HG03378 (cell line): ENCODE data around the gene RPTN.

Source experiments
- ATAC-seq: cut with Tn5 transposase; IDR thresholded peaks from one replicate; pipeline ENCODE4 v1.9.1; 2021; ENCODE audit warnings: mild to moderate bottlenecking, moderate library complexity; ENCODE audit not compliant: unreplicated experiment

The RPTN gene, protein sequence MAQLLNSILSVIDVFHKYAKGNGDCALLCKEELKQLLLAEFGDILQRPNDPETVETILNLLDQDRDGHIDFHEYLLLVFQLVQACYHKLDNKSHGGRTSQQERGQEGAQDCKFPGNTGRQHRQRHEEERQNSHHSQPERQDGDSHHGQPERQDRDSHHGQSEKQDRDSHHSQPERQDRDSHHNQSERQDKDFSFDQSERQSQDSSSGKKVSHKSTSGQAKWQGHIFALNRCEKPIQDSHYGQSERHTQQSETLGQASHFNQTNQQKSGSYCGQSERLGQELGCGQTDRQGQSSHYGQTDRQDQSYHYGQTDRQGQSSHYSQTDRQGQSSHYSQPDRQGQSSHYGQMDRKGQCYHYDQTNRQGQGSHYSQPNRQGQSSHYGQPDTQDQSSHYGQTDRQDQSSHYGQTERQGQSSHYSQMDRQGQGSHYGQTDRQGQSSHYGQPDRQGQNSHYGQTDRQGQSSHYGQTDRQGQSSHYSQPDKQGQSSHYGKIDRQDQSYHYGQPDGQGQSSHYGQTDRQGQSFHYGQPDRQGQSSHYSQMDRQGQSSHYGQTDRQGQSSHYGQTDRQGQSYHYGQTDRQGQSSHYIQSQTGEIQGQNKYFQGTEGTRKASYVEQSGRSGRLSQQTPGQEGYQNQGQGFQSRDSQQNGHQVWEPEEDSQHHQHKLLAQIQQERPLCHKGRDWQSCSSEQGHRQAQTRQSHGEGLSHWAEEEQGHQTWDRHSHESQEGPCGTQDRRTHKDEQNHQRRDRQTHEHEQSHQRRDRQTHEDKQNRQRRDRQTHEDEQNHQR

DNA sequence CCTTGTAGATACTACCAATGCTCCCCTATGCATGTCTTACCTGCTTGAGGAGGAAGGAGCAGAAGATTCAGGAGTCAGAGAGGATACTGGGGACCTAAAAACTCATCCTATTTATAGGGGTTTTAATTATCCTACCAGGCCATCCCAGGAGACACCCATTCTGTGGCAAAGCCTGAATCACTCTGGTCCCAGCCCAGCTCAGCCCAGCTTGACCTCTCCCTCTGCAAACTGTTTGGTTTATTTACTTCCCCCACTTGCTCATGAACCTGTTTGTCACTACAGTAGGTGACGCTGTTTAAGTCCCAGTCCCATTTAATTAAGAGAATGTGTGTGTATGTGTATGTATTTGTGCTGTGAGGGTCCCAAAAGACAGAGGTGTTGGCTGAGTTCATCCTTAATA lies at the start of gene RPTN:
TSS of gene RPTN (minus strand) at position 85 of the 400 bp plus-strand sequence. CDS start 1,339 bp downstream, outside the sequence.
- ATAC-seq, result no peak

DNA sequence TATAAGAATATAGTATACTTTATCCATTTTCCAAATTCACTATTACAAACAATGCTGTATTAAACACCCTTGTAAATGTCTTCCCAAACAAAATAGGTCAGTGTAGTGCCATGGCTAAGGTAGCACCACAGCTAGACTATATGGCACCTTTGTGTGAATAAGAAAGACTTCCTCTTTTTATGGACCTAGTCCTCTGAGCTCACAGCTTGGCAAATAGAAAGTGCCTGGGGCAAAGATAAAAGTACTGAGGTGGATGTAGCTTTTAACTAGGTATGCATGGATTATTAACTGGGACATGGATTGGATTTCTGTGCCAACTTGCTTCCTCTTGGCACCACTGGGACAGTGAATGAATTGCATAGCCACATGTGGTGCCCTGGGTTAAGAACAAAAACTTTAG lies 40.0 kb upstream of the RPTN start:
- ATAC-seq, result no peak

DNA sequence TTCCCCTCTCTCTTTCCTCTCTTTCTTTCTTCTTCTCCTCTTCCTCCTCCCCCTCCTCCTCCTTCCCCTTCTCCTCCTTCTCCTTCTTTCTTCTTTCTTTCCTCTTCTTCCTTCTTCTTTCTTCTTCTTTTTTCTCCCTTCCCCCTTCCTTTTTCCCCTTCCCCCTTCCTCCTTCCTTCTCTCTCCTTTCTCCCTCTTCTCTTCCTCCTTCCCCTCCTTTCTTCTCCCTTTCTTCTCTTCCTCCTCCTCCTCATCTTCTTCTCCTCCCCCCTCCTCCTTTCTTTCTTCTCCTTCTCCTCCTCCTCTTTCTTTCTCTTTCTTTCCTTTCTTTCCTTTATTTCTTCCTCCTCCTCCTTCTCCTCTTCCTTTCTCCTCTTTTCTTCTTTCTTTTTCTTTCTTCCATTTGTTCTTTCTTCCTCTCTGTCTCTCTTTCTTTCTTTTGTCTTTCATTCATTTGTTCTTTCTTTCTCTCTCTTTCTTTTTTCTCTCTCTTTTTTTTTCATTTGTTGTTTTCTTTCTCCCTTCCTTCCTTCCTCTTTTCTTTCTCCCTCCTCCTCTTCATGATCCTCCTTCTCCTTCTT lies 38.4 kb upstream of the RPTN start:
- ATAC-seq, result no peak

DNA sequence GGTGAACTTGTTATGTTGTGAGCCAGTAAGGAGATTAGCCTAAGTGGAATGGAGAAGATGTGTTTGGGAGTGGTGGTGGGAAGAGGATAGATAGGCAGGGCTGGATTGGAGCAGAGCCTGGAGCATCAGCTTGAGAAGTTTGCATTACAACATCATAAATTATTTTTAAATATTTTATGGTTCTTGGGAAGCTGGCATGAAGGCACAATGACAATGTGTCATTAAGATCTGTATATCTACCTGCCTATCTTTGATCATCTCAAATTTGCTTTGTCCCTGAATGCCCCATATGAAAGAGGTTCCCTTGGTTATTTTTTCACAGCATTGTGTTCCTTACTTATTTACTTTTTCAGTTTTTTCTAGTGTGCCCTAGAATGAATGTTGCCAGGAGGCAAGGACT lies 32.7 kb upstream of the RPTN start:
- ATAC-seq, result no peak

DNA sequence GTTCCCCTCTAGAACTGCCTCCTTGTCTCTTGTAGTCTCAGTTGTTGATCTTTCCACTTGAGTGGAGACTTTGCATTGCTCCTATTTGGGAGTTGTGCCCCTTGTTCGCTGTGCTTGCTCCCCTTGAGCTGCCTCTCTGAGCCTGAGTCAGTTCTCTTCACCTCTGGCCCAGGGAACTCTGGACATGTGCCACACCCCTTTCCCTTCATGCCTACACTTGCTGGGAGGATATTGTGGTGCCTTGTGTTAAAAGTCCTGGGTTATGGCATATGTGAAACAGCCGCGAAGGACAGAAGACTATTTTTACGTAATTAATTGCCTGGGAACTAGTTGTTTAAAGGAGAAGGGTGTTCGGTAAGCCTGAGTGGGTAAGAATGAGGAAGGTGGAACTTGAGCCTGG lies 32.2 kb upstream of the RPTN start:
- ATAC-seq, result no peak

DNA sequence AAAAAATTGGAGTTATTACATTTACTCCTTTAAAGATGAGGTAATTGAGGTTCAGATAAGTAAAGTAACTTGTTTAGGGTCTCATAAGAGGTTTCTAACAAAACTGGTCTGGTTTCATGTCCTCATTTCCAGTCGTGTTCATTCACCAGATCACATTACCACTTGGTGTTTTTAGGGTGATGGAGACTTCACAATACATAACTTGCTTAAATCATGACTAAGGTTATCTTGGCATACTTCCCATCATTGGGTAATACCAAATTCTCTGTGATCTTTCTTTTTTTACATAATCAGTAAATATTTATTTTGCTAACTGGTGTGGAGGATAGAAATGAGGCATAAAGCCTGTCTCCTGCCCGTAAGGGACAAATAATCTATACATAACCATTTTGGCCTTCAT lies 31.6 kb upstream of the RPTN start:
- no peak for ATAC-seq

DNA sequence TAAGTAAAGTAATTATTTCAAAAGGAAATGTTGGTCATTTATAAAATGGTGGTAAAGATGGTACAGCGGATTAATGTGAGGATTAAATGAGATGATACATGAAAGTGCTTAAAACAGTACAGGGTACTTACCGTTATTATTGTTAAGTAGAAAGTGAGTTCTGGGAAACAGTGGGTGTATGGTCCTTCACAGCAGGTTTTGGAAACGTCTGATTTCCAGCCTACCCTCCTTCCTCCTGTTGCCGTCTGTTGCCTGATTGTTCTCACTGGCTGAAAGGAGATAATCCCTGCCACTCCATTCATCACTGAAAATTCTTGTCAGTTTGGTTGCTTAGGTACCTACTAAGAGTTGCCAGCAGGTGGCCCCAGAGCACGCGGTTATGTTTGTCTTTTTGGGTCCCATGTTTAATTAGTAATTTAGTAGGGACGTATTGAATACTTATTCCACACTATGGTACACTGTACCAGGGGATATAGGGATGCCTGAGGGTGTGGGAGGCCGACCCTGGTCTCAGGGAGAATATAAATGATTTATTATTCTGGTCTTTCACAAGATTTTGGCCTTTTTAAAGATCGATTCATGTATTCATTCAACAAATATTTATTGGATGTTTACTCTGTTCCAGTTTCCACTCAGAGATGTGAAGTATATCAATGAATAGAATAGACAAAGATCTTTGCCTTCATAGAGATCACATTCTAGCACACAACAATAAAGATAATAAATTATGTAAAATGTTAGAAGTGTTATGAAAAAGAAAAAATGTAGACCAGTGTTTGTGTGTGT lies 30.8 kb upstream of the RPTN start:
- ATAC-seq, result no peak

DNA sequence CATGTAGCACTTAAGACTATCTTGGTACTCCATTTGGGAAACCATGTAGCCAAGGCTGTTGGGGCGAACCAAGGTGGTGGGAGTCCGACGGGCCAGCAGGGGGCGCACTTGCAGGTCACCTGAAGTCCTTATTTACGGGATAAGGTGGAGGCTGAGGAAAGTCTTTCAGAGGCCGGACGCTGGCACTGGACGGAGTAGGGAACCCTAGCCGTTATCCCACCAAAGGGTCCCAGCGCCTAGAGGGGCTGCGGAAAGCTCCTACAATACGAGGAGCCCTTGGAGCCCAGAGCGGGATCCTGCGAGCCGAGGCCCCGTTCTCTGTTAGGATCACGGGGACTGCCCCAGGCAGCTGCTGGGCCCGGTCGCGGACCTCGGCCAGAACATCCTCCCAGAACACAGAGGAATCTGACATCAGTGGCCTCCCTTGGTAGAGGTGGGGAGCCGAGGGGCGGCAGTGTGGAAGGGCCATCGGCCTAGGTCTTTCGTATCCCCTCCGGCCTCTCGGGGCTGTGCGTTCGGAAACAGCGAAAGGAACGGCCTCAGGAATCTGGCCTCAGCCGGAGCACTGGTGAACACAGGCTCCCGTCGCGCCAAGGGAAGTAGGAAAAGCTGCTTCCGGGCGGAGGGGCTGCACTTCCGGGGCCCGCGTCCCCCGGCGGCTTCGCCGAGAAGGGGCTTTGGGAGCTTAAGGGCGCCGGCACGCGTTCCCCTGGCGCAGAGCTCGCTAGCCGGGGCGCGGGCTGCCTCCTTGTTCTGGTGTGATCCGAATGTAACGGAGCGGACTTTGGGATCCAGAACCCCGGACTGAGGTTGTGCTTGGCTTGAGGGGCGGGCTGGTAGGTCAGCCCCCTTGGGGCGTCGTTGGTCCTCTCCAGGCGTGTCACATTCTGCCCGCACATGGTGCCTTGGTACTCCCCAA lies 29.9 kb upstream of the RPTN start:
- no peak for ATAC-seq

DNA sequence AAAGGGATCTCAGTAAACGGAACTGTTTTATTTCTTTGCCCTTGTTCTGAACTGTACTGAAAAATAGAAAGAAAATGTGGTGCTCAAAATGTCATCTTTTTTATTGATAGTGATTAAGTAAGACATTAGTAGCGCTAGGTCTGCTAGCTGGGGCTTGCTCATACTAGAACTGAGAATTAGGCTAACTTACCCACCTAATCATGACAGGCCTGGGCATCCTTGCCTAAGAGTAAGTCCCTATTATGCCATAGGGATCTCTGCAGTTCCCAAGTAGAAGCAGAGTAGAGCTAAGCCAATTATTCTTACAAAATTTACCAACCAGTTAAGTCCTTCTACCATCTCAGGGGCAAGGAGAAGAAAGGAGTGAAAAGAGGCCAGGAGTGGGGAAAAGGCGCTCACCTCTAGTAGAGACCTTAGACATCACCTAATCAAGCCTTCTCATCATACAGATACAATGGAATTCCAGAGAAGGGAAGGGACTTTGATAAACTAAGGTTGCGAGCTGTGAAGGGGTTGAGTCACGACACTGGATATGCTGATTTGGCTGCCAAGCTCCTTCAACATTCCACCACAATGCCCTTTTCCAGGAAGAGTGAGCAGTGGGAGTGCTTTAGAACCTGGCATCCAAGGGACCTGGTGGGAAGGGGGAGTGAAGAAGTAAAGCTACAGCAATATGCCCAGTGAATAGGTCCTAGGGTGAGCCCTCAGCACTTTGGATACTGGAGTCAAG lies 27.7 kb upstream of the RPTN start:
- no peak for ATAC-seq

DNA sequence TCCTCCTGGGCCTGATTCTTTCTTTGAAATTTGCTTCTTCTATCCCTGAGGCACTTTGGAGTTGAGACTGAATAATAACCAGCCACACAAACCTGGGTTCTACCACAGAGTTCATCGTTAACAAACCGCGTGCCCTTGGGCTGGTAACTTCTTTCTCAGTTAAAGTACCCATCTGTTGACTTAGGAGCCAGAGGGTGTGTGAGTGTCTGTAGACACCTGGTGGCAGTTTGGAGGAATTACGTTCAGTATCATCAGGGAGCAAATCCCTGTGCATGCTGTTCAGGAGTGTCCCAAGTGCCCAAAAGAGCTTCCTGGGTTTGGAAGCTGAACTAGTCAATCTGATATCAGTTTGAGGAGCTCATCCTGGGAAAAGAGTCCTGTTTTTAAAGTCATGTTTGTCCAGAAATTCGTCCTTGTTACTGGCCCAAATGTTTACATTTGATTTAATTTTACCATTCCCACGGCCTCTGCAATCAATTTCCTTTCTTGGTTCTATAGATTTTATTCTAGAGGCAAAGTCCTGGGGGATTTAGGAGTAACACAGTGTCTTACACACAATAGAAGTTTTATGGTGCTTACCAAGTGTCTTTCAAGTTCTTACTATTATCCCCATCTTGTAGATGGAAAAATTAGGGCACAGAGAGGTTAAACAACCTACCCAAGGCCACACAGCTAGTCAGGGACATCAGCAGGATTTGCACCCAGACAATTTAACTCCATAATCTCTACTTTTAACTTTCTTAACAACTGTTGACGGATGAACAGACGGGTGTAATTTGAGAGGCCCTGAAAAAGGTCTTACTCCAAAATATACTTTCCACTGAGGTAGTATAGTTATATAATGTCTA lies 26.7 kb upstream of the RPTN start:
- ATAC-seq, result peak; percentile 56

DNA sequence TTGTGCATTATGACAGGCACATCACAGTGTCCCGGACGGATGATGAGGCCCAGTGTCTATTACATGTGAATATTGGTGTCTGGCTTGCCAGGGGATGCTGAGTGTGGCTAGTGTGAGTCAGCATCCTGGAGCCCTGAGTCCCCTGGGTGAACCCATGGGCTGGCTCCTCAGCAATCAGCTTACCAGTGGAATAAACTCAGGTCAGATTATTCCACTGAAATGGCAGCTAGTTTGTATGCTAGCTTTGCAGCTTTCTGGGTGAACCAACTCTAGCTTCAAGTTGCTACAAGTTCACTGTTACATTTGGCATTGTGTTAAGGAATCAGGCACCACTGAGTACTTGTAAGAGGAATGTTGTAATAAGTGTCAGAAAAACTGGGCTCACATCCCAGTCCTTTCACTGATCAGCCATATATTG lies 23.9 kb upstream of the RPTN start:
- no peak for ATAC-seq

DNA sequence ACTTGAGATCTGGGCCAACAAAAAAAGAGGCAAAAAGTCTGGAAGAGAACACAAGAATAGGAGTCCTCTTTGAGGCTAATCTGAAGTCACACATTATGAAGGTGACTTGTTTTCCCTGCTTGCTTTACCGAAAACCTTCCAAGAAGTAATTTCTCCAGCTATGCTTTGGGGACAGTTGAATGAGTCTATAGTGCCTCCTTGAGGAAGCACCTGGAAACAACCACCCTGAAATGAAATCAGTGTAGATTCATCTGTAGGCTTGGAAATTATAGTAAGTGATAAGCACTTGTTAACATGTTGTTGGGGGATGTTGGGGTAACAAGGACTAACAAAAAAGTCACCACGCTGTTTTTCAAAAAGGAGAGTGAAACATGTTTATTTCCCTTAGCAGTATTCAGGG lies 23.4 kb upstream of the RPTN start:
- ATAC-seq, result no peak

DNA sequence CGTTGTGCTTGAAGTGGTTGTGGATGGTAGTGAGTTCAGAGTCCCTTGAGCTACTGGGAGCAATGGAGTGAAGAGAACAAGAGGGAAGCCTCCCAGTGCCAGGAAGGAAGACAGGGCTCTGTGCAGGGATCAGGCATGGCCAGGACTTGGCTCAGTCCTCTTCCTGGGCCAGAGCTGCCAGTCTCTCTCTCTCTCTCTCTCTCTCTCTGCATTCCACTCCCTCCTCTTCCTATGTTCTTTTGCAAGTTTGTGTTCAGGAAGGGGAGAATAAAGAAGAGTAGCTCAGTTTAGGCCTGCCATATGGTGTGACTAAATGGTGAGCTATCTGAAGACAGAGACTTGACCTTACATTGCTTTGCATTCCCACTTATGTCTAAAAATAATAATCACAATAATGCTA lies 20.5 kb upstream of the RPTN start:
- ATAC-seq, result no peak

DNA sequence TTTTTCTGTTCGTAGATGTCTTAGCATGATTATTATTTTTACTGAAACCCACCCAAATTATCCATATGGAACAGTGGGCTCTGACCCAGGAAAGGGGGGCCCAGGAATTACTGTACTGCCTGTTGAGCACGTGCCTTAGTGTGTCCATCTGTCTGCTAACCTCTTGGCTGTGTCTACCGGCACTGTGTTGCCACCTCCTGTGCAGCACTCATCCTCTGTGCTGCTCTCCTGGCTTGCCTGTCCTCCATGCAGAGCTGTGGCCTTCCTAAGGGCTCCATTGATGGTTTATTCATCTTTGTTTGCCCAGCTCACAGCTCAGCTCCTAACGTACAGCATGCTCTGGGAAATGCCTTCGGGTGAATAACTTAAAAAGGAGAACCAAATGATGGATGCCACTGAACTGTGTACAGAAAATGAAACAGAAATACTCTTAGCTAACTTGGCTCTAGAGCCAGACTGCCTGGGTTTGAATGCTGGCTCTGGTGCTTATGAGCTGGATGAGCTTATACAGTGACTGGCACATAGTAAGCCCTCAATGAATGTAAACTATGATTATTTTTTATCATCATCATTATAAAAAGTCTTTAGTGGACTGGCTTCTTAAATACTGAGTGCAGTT lies 11.4 kb upstream of the RPTN start:
- no peak for ATAC-seq

DNA sequence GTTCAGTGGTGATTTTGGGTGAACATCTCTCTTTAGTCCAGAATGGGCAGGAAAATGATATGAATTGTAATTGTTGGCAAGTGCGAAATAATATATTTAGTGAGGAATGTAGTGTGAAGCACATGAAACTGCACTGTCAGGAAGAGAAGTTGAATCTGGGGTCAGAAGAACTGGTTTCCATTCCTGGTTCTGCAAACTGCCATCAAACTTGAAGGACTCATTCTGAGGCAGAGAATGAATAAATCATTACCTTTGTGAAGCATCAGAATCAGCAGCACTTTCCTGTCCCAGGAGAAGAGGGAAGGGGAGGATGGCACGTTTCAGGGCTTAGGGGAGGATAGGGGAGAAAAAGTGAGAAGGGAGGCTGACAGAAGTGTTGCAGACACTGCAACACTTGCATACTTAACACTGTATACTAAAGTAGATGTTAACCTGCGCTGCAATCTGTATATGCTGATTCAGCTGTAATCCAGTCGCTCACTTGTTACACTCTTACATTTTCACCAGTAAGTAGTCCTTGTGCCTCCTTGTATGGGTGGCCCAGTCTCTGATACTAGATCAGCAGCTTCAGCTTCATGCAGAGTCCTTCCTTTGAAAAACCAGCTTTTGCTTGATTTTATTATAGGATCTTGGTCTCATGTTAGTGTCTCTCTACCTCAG lies 10.5 kb upstream of the RPTN start:
- ATAC-seq, result no peak

DNA sequence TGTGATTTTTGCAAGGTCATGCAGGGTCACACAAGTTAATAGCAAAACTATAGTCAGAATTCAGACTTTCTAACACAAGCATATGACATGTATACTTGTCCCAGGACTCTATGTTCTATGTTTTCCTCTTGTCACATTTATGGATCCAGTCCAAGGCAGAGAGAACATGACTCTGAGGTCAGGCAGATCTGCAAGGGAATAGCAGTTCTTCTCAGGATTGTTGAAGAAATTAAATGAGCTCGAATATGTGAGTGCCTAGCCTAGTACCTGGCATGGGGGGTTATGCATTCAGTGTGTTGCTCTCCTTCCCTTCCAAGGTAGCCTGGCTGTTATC lies 9.5 kb upstream of the RPTN start:
- no peak for ATAC-seq

DNA sequence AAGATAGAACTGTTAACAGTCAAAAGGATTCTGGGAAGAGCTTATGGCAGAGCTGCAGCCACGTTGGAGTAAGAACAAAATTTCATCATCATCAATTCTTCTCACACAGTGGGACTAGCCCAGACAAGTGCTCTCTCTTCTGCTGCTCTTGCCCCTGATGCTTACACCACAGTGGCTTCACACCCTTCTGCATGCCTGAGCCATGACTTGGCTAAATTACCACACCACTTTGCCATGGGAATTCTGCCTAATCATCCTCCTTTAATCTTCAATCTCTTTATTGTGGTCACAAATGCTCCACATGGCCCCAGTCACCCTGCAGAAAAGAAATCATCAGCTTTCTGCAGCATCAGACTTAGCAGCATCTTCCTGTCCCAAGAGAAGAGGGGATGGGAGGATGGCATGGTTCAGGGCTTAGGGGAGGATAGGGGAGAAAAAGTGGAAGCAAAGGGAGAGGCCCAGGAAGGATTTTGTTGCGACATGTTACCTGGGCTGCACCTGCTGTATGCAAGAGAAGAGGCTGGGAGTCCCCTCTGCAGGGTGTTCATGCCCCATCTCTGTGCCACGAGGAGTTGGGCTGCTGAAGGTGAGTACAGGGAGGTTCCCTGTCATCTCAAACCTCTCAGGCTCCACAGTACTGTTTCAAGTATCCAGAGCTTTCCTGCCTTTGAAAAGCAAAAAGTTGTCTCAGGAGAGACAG lies 9.0 kb upstream of the RPTN start:
- ATAC-seq, result no peak
